DOHH2 (cell line): Measurements from ENCODE around the gene AOC3.

ENCODE experiments used
- EZH2phosphoT487 ChIP-seq: fragments of 200-600 bp; sonication (generic); IDR thresholded peaks from 2 replicates; pipeline ENCODE4 v1.6.1; 2017; ENCODE audit warnings: borderline replicate concordance, mild to moderate bottlenecking, antibody characterized with exemption, low read length, moderate library complexity, mixed read lengths
- TF ChIP-seq, protein P1 (sequence below): fragments of 200-600 bp; sonication (generic); IDR thresholded peaks from one replicate; pipeline ENCODE4 v1.5.1; 2014; ENCODE audit warnings: antibody characterized with exemption, mild to moderate bottlenecking, low read depth, low read length; ENCODE audit not compliant: poor library complexity, severe bottlenecking

DNA sequence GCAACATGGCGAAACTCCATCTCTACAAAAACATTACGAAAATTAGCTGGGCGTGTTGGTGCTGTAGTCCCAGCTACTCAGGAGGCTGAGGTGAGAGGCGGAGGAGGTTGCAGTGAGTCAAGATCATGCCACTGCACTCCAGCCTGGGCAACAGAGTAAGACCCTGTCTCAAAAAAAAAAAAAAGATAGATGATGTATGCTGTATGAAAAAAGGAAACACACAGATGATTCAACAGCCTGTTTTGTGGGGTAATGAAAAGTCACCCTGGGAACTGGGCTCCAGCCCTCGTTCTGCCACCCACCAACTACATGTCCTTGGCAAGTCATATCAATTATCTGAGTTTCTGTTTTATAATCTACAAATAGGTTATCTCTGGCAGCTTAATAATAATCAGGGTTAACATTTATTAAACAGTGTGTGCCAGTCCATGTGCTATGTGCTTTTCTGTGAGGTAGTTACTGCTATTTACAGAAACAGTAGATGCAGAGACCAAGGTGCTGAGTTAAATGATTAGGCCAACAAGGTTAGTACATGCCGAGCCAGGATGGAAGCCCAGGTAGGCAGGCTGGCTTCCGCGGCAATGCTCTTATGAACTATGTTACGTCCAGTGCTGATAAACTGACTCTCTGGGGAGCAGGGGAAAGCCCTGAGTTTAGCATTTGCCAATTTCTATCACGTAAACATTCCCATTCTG is 50.7 kb downstream of the AOC3 start:
- TF ChIP-seq, protein P1, sequence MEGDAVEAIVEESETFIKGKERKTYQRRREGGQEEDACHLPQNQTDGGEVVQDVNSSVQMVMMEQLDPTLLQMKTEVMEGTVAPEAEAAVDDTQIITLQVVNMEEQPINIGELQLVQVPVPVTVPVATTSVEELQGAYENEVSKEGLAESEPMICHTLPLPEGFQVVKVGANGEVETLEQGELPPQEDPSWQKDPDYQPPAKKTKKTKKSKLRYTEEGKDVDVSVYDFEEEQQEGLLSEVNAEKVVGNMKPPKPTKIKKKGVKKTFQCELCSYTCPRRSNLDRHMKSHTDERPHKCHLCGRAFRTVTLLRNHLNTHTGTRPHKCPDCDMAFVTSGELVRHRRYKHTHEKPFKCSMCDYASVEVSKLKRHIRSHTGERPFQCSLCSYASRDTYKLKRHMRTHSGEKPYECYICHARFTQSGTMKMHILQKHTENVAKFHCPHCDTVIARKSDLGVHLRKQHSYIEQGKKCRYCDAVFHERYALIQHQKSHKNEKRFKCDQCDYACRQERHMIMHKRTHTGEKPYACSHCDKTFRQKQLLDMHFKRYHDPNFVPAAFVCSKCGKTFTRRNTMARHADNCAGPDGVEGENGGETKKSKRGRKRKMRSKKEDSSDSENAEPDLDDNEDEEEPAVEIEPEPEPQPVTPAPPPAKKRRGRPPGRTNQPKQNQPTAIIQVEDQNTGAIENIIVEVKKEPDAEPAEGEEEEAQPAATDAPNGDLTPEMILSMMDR, result no peak
- no peak for TF ChIP-seq EZH2phosphoT487
